BE2C (cell line): ENCODE results near the gene CDC14B.
"Not testable (repeated sequence)": the region's sequence is repeated elsewhere in the genome, so short reads cannot be mapped to it uniquely, and the experiment has no call there.

Experiments
- DNase-seq: peaks from one replicate; pipeline ENCODE4 v3.0.0-alpha.2; 2020
- H3K27me3 ChIP-seq: fragments of 250-450 bp; sonication (Bioruptor Pico); 2 replicates; pipeline ENCODE4 v1.5.1; 2020; ENCODE audit warnings: mild to moderate bottlenecking
- H3K36me3 ChIP-seq: fragments of 250-450 bp; sonication (Bioruptor Pico); 2 replicates; pipeline ENCODE4 v1.5.1; 2020; ENCODE audit warnings: mild to moderate bottlenecking
- H3K4me1 ChIP-seq: fragments of 250-450 bp; sonication (Bioruptor Pico); 2 replicates; pipeline ENCODE4 v1.5.1; 2020
- H3K4me3 ChIP-seq: 2 replicates; pipeline ENCODE4 v1.5.1; 2011; ENCODE audit warnings: low read depth, low read length
- H3K9me3 ChIP-seq: fragments of 250-450 bp; sonication (Bioruptor Pico); 2 replicates; pipeline ENCODE4 v1.5.1; 2020
- CTCF ChIP-seq: IDR thresholded peaks from 2 replicates; pipeline ENCODE4 v1.5.1; 2012; ENCODE audit warnings: mild to moderate bottlenecking, low read depth, low read length

CDC14B gene

DNA sequence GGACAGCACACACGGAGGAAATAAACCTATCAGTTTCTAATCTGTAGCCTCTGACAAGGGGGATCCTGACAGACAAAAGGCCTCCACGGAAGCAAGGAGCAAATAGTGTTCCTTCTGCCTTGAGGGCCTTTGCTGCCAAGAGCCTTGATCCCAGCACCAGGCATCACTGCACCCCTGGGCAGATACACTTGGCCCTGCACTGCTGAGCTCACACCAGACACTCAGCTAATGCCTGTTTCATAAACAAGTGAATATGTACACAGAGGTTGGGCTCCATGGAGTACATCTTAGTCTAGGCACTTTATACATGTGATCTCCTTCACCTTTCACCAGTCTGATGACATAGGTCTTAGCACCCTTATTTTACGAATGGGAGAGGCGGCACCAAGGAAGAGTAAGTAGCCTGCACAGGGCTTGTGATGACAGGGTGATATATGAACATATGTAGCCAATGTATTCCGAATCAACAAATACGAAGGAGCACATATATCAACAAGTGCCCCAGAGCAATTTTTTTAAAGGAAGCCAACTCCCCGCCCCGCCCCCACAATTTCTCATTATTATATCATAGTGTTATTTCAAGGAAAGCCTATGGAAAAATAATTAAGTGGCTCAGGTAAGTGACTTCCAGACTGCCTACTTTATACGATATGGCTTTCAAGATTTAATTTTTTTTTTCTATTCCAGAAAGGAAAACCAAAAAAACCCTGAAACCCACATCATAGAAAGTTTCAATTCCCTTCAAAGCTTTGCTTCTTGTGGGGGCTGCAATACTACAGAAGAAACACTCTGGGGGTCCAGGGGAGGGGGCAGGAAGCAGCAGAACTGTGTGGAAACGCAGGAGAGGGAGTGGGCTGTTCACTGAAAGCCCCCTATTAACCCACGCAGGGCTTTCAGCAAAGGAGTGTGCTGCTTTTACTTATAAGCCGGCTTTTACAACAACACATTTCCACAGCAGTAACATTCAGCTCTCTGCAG, 32.0 kb downstream of the CDC14B start:
- TF ChIP-seq CTCF, result no peak
- H3K27me3 ChIP-seq, result no peaks in the 10 kb centered on the region
- no peak overlapping the region for H3K4me3 ChIP-seq
- H3K36me3 ChIP-seq, result no peaks in the 10 kb centered on the region
- no peaks in the 10 kb centered on the region for H3K9me3 ChIP-seq
- H3K4me1 ChIP-seq, result no peaks in the 10 kb centered on the region
- DNase-seq, result no peak

DNA sequence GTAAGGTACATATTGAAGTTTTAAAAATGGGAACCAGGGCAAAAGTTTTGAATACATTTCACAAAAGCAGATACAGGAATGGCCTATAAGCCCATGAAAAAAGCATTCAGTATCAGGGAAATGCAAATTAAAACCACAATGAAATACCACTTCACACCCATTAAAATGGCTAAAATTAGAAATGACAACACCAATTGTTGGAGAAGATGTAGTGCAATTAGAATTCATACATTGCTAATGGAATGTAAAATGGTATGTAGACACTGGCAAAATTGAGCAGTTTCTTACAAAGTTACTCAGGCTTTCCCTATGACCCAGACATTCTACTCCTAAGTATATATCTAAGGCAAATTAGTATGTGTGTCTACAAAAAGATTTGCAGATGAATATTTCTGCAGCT, 34.2 kb downstream of the CDC14B start:
- Histone ChIP-seq H3K36me3 (no peaks in the 10 kb centered on the region), H3K4me1 (no peaks in the 10 kb centered on the region), H3K27me3 (no peaks in the 10 kb centered on the region), H3K9me3 (no peaks in the 10 kb centered on the region), H3K4me3 (no peak overlapping the region)
- no peak for TF ChIP-seq CTCF
- no peak for DNase-seq

- H3K4me3 ChIP-seq, H3K27me3 ChIP-seq, H3K4me1 ChIP-seq, DNase-seq, H3K9me3 ChIP-seq, H3K36me3 ChIP-seq: not testable (repeated sequence)
These were observed 37.4 kb downstream of the CDC14B start for GRCh38 chr9:96582199-96582598.

DNA sequence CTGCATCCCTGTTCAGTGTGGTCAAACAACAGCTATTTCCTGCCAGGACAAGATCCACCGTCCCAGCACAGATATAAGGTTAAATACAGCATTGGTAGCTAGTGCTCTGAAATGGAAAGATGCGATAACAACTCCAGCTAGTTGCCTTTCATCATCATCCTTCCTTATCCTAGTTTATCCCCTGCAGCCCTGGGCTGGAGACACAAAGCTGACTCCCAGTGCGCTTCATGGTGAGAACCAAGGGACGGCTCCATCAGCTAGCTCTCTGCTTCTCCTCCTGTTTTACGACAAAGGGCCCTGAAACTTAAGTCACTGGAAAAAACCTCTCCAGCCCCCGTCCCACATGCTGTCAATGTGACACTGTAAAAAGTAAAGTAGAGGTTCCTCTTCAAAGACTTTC, 37.9 kb downstream of the CDC14B start:
- TF ChIP-seq CTCF, result no peak
- Histone ChIP-seq H3K4me3 (no peak overlapping the region), H3K36me3 (no peaks in the 10 kb centered on the region), H3K9me3 (no peaks in the 10 kb centered on the region), H3K27me3 (no peaks in the 10 kb centered on the region), H3K4me1 (no peaks in the 10 kb centered on the region)
- no peak for DNase-seq

GRCh38 chr9:96581301-96581700, 38.3 kb downstream of the CDC14B start:
- H3K27me3 ChIP-seq, result no peaks in the 10 kb centered on the region
- H3K4me3 ChIP-seq, result no peak overlapping the region
- H3K4me1 ChIP-seq, result no peaks in the 10 kb centered on the region
- no peaks in the 10 kb centered on the region for H3K36me3 ChIP-seq
- no peaks in the 10 kb centered on the region for H3K9me3 ChIP-seq
- no peak for TF ChIP-seq CTCF
- DNase-seq, result no peak

GRCh38 chr9:96574931-96575351, 44.7 kb downstream of the CDC14B start:
- H3K9me3 ChIP-seq, result no peaks in the 10 kb centered on the region
- H3K36me3 ChIP-seq, result no peaks in the 10 kb centered on the region
- no peak for DNase-seq
- H3K4me1 ChIP-seq, result no peaks in the 10 kb centered on the region
- no peaks in the 10 kb centered on the region for H3K27me3 ChIP-seq
- H3K4me3 ChIP-seq, result no peak overlapping the region
- no peak for TF ChIP-seq CTCF
